ENCODE results near the gene TMEM248.

Gene TMEM248

GRCh38 chr7:66920769-66921395, at the start of gene TMEM248:
Gene TMEM248 (plus strand): TSS chr7:66921225. CDS start chr7:66941866, 20,641 bp downstream.
- CTCF ChIA-PET, result no interaction called here
- TF ChIP-seq ZNF416 (tag by site-specific recombination; IDR thresholded peaks at IDR 0.05), result no peak
- TF ChIP-seq FEZF1 (tag by site-specific recombination; IDR thresholded peaks at IDR 0.05), result peak; percentile 26; the same call in 1 of the 2 replicates
- peak; percentile 99 for TF ChIP-seq ZSCAN4 (tag by site-specific recombination; IDR thresholded peaks at IDR 0.05)
- TF ChIP-seq ZNF391 (tag by site-specific recombination; IDR thresholded peaks at IDR 0.05; ENCODE audit: borderline replicate concordance, low read depth), result peak; percentile 95
- TF ChIP-seq ZBTB21 (tag by site-specific recombination; IDR thresholded peaks at IDR 0.05), result peak; percentile 73
- TF ChIP-seq ZSCAN23 (tag by site-specific recombination; IDR thresholded peaks at IDR 0.05), result peak; percentile 94
- TF ChIP-seq ZNF354C (tag by site-specific recombination; IDR thresholded peaks at IDR 0.05; ENCODE audit: borderline replicate concordance, low read depth), result no peak
- TF ChIP-seq ZNF513 (tag by site-specific recombination; IDR thresholded peaks at IDR 0.05), result no peak
- peak; percentile 45 for TF ChIP-seq GLIS2 (tag by site-specific recombination; IDR thresholded peaks at IDR 0.05)
- no peak for TF ChIP-seq ZFP41 (tag by site-specific recombination; IDR thresholded peaks at IDR 0.05; ENCODE audit: borderline replicate concordance)
- peak; percentile 73 for TF ChIP-seq WT1 (tag by site-specific recombination; IDR thresholded peaks at IDR 0.05)
- TF ChIP-seq ZNF324 (tag by site-specific recombination; IDR thresholded peaks at IDR 0.05), result peak; percentile 95
- TF ChIP-seq ZNF174 (tag by site-specific recombination; IDR thresholded peaks at IDR 0.05), result no peak
- TF ChIP-seq ZNF18 (tag by site-specific recombination; IDR thresholded peaks at IDR 0.05), result peak; percentile 98
- TF ChIP-seq ZNF629 (tag by site-specific recombination; IDR thresholded peaks at IDR 0.05), result peak; percentile 83
- peak; percentile 98 for TF ChIP-seq ZNF362 (tag by site-specific recombination; IDR thresholded peaks at IDR 0.05)
- peak; percentile 92 for TF ChIP-seq ZEB2 (tag by site-specific recombination; IDR thresholded peaks at IDR 0.05)
- TF ChIP-seq ZNF555 (tag by site-specific recombination; conservative IDR thresholded peaks at IDR 0.05), result no peak
- TF ChIP-seq ZNF121 (tag by site-specific recombination; IDR thresholded peaks at IDR 0.05), result peak; percentile 71
- no peak for TF ChIP-seq ZNF561 (tag by site-specific recombination; IDR thresholded peaks at IDR 0.05; ENCODE audit: borderline replicate concordance)
- peak; percentile 99 for TF ChIP-seq GLI4 (tag by site-specific recombination; IDR thresholded peaks at IDR 0.05)
- TF ChIP-seq ZNF626 (tag by site-specific recombination; IDR thresholded peaks at IDR 0.05), result no peak
- TF ChIP-seq ZNF610 (tag by site-specific recombination; IDR thresholded peaks at IDR 0.05; ENCODE audit: borderline replicate concordance), result peak; percentile 81; the same call in 1 of the 2 replicates
- TF ChIP-seq AEBP2 (tag by site-specific recombination; IDR thresholded peaks at IDR 0.05; ENCODE audit: borderline replicate concordance), result no peak
- no peak for TF ChIP-seq TCF7L2 (IDR thresholded peaks at IDR 0.05; ENCODE audit: borderline replicate concordance, low read depth, low read length)
- TF ChIP-seq ZNF658 (tag by site-specific recombination; IDR thresholded peaks at IDR 0.05), result no peak
- TF ChIP-seq ZNF112 (tag by site-specific recombination; IDR thresholded peaks at IDR 0.05), result no peak
- TF ChIP-seq HOXA7 (CRISPR knock-in tag; IDR thresholded peaks at IDR 0.05; ENCODE audit: borderline replicate concordance), result no peak
- TF ChIP-seq KLF8 (tag by site-specific recombination; IDR thresholded peaks at IDR 0.05), result peak; percentile 76; the same call in 1 of the 2 replicates
- TF ChIP-seq ZNF76 (tag by site-specific recombination; IDR thresholded peaks at IDR 0.05; ENCODE audit: borderline replicate concordance, low read depth), result peak; percentile 68
- peak; percentile 97; the same call in 1 of the 2 replicates for TF ChIP-seq ZNF777 (tag by site-specific recombination; IDR thresholded peaks at IDR 0.05; ENCODE audit: borderline replicate concordance)
- TF ChIP-seq ZBTB17 (tag by site-specific recombination; IDR thresholded peaks at IDR 0.05), result peak; percentile 90
- TF ChIP-seq ZNF473 (tag by site-specific recombination; IDR thresholded peaks at IDR 0.05), result no peak

More at GRCh38 chr7:66920769-66921395, at the start of gene TMEM248:
- no peaks in the 10 kb centered on the region for H3K9me3 ChIP-seq (ENCODE audit: control insufficient read depth, insufficient read depth, low read depth, low read length)
- POLR2A ChIA-PET, result interaction anchor here (0.7 to 2.4 kb wide), 7 partner anchors 9 to 381 kb away, joined by 3 to 10 read pairs (median 4); partner anchors contain the start of gene SBDS
- H3K27ac ChIP-seq (ENCODE audit: extremely low read depth, low read depth, low read length), result peak within 1 kb of the TSS; percentile 84
- peak within 1 kb of the TSS; percentile 83 for H3K4me3 ChIP-seq (ENCODE audit: low read depth, low read length)
- peaks cover 2% of the 10 kb centered on the region; the same call in 1 of the 2 replicates for H3K4me1 ChIP-seq (ENCODE audit: control insufficient read depth, insufficient read depth, low read length)
- H3K36me3 ChIP-seq (ENCODE audit: control insufficient read depth in 2 of 2, insufficient read depth in 1 of 2, low read length in 2 of 2), result peaks cover 0 to 5% of the 10 kb centered on the region in 2 experiments; a peak in 1 of 3 replicates
